Psoas muscle (tissue), 8 donors: ENCODE results near the gene P3R3URF. TPM values are rescaled to one million over a fixed set of nuclear protein-coding genes. Genes with fewer than 3 reads are reported as not detected.
"Not testable (repeated sequence)": the region's sequence is repeated elsewhere in the genome, so short reads cannot be mapped to it uniquely, and the experiment has no call there.

Source experiments
- ATAC-seq, 4 donors: fragments of 200-7000 bp; cut with Tn5 transposase; one replicate each; pipeline ENCODE4 v1.9.1; 2020; ENCODE audit warnings: moderate library complexity in 3 of 4, mild to moderate bottlenecking in 2 of 4
- DNase-seq, 2 donors: peaks; one replicate each; pipeline ENCODE4 v3.0.0-alpha.2; 2020
- H3K27ac ChIP-seq: fragments of 200-600 bp; one replicate; pipeline ENCODE4 v1.8.0; 2022
- H3K27me3 ChIP-seq, 3 donors: fragments of 200-600 bp in 1 of 3; one replicate each; pipeline versions ENCODE4 v1.6.1 to v1.8.0; 2013 to 2022; ENCODE audit warnings: low read length in 2 of 3, mild to moderate bottlenecking in 2 of 3, moderate library complexity in 1 of 3; ENCODE audit not compliant: insufficient read depth in 3 of 3
- H3K36me3 ChIP-seq, 2 donors: fragments of 200-600 bp in 1 of 2; one replicate each; pipeline versions ENCODE4 v1.6.1 to v1.8.0; 2013 to 2022; ENCODE audit warnings: low read depth in 1 of 2, mild to moderate bottlenecking in 1 of 2, moderate library complexity in 1 of 2; ENCODE audit not compliant: insufficient read depth in 1 of 2
- H3K4me1 ChIP-seq: fragments of 200-600 bp; one replicate; pipeline ENCODE4 v1.8.0; 2022
- H3K4me3 ChIP-seq: fragments of 200-600 bp; one replicate; pipeline ENCODE4 v1.8.0; 2022; ENCODE audit warnings: mild to moderate bottlenecking
- H3K9me3 ChIP-seq: fragments of 200-600 bp; one replicate; pipeline ENCODE4 v1.8.0; 2022
- WGBS, 3 donors: extraction: QIAGEN DNeasy Blood & Tissue Kit; methylation state at CpG; one replicate each; pipeline versions ENCODE4 v1.1.6 to v1.1.7; 2013; 5-methylcytosine and 5-hydroxymethylcytosine counted together
- intact Hi-C, 2 donors: fragments of 100-400 bp; cut with DNase I; formaldehyde crosslinking; loops; one replicate each; pipeline versions ENCODE4 v1.11.0 to v1.14.2; 2022
- long read RNA-seq, 2 donors: library from polyadenylated mRNA; unstranded; transcript quantifications; one replicate each; pipeline ENCODE4 v2.0.0, GENCODE V29; 2021
- polyA plus RNA-seq, 3 donors: library from polyadenylated mRNA; stranded (reverse); fragments of 200-250 nt; gene quantifications; one replicate each; pipeline ENCODE4 v1.2.3, GENCODE V29; 2013
- total RNA-seq, 4 donors: library from RNA; stranded (reverse); fragmentation: NEBNext Ultra II Directional in 2 of 4; extraction: Animal tissue kit (Norgen Biotek cat#: 25700) in 2 of 4; gene quantifications; one replicate each; pipeline versions ENCODE4 v1.2.1 to v1.2.4, GENCODE V29; 2021 to 2023
- TF ChIP-seq, protein P1 (sequence below): fragments of 200-600 bp; IDR thresholded peaks from one replicate; pipeline ENCODE4 v1.8.0; 2022; ENCODE audit warnings: antibody characterized with exemption
- donor health status: healthy with polysubstance abuse.
- donor health status: DM: no; HTN: no; CAD: no; lungs with moderate emphysema.
- donor health status: Bipolar disorder and iron deficiency.
- donor health status: healthy.
- donor health status: DM: yes; HTN: yes; CAD: no.
- donor health status: DM: no; HTN: no; CAD: no.
- donor health status: DM: no; HTN: no; CAD: no.
- donor health status: DM: yes; HTN: yes; CAD: no.

P3R3URF gene
- total RNA-seq = not detected
- polyA plus RNA-seq = not detected
- long read RNA-seq, donor 1 = 0 reads
- long read RNA-seq, donor 2 = 0 reads

DNA sequence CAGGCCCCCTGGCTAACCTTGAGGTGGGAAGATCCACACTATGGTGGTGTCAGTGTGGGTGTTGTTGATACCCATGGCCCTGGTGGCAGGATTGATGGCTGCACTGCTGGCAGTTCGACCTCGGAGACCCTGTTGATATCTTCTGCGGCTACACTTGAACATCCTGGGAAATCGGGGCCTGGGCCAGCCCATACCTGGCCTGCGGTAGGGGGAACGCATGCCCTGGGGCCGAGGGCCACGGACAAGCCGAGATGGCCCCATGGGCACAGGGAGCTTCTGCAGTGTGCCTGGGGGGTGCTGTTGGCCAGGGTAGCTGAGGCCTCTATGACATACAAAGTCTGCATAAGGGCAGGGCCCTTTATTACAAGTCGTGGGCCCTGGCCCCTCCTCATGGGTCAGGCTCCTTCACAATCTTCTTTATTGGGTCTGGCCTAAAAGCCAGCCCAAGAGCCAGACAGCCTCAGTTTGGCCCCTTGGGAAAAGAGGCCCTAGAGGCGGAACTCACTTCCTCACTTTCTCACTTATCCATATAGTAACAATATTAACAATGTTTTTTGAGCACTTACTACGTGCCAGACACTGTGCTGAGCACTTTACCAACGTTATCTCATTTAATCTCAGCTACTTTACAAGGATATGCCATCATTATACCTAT, at the start of gene P3R3URF:
Gene P3R3URF (minus strand): TSS at position 278 of the 655 bp plus-strand sequence. CDS start 17 bp downstream, at position 261.
- Histone ChIP-seq H3K36me3 (no peaks in the 10 kb centered on the region), H3K27me3 (no peaks in the 10 kb centered on the region), H3K4me1 (peaks cover 40% of the 10 kb centered on the region), H3K4me3 (no peak within 1 kb of the TSS), H3K27ac (peak within 1 kb of the TSS; percentile 47), H3K9me3 (no peaks in the 10 kb centered on the region)
- ATAC-seq (no peak), DNase-seq (no peak)
- intact Hi-C loops = no loop called here
- TF ChIP-seq, protein P1, sequence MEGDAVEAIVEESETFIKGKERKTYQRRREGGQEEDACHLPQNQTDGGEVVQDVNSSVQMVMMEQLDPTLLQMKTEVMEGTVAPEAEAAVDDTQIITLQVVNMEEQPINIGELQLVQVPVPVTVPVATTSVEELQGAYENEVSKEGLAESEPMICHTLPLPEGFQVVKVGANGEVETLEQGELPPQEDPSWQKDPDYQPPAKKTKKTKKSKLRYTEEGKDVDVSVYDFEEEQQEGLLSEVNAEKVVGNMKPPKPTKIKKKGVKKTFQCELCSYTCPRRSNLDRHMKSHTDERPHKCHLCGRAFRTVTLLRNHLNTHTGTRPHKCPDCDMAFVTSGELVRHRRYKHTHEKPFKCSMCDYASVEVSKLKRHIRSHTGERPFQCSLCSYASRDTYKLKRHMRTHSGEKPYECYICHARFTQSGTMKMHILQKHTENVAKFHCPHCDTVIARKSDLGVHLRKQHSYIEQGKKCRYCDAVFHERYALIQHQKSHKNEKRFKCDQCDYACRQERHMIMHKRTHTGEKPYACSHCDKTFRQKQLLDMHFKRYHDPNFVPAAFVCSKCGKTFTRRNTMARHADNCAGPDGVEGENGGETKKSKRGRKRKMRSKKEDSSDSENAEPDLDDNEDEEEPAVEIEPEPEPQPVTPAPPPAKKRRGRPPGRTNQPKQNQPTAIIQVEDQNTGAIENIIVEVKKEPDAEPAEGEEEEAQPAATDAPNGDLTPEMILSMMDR = no peak
- 86 to 90% (median 89%) methylated on average over 13 of the region's 13 CpGs for WGBS, 3 donors

DNA sequence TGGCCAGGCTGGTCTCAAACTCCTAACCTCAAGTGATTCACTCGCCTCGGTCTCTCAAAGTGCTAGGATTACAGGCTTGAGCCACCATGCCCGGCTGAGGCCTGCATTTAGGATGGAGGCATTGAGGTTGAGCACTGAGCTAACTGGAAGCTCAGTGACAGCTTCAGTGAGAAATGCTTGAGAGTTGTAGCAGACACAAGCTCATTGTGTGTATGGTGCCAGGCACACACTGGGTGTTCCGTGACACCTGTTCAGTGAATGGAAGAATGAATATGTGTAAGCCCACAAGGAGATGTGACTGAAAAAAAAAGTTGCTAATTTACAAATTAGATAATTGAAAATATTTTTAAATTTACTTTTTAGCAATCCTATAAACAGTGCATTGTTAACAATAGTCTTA, 48.7 kb upstream of the P3R3URF start:
- no peak for DNase-seq

DNA sequence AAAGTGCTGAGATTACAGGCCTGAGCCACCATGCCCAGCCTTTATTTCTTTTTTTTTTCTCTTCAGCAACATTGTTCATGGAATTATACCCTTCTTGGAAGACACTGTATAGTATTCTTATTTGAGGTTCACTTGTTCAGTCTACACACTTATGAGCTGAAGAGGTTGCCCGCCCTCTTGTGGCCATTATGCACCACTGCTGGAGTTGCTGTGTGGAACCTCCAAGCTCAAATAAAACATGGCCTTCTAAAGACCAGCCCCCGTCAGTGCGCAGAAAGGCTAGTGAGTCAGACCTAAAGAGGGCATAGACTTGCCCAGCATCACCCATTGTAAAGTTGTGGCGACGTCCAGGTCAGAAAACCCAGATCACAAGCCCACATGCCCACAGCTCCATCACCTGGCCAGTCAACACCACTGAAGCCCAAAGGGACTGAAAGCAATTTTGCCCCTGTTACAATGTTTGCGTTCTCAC, 47.2 kb upstream of the P3R3URF start:
- TF ChIP-seq, protein P1 = peak; percentile 90
- Histone ChIP-seq H3K4me3 (no peak overlapping the region), H3K4me1 (peaks cover 4% of the 10 kb centered on the region), H3K27me3 (no peaks in the 10 kb centered on the region), H3K36me3 (no peaks in the 10 kb centered on the region), H3K9me3 (no peaks in the 10 kb centered on the region), H3K27ac (no peak overlapping the region)
- intact Hi-C loops = loop anchor here (1.0 to 5.0 kb wide), 3 partner anchors 41 to 186 kb away; no protein-coding TSS in a partner anchor
- WGBS, 3 donors = 9 to 15% (median 12%) methylated on average over 6 of the region's 6 CpGs
- ATAC-seq (peak; percentile 90 to 98 (median 94)), DNase-seq (peak; percentile 56 to 75)

More for the DNA sequence above, 48.7 kb upstream of the P3R3URF start:
- no peak overlapping the region for H3K4me3 ChIP-seq
- H3K27ac ChIP-seq = no peak overlapping the region
- 67 to 79% (median 67%) methylated on average over 4 of the region's 4 CpGs for WGBS, 3 donors
- no peak for ATAC-seq
- no peaks in the 10 kb centered on the region for H3K27me3 ChIP-seq
- H3K4me1 ChIP-seq = peaks cover 4% of the 10 kb centered on the region
- TF ChIP-seq, protein P1 = no peak
- H3K36me3 ChIP-seq = no peaks in the 10 kb centered on the region
- intact Hi-C loops = loop anchor here in 1 of 2 donors (5.0 kb wide), 1 partner anchor 188 kb away; no protein-coding TSS in a partner anchor
- no peaks in the 10 kb centered on the region for H3K9me3 ChIP-seq

DNA sequence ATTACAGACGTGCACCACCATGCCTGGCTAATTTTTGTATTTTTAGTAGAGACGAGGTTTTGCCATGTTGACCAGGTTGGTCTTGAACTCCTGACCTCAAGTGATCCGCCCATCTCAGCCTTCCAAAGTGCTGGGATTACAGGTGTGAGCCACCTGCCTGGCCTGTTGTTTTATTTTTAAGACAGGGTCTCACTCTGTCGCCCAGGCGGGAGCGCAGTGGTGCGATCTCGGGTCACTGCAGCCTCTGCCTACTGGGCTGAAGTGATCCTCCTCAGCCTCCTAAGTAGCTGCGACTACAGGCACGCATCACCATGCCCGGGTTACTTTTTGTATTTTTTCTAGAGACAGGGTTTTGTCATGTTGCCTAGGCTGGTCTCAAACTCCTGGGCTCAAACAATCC, 46.8 kb upstream of the P3R3URF start:
- H3K27me3 ChIP-seq, H3K36me3 ChIP-seq, H3K27ac ChIP-seq, H3K4me3 ChIP-seq, H3K9me3 ChIP-seq, DNase-seq, H3K4me1 ChIP-seq, ATAC-seq: not testable (repeated sequence)
- intact Hi-C loops = loop anchor here (1.0 to 5.0 kb wide), 3 partner anchors 40 to 186 kb away; no protein-coding TSS in a partner anchor
- 74 to 81% (median 76%) methylated on average over 11 of the region's 11 CpGs for WGBS, 3 donors

DNA sequence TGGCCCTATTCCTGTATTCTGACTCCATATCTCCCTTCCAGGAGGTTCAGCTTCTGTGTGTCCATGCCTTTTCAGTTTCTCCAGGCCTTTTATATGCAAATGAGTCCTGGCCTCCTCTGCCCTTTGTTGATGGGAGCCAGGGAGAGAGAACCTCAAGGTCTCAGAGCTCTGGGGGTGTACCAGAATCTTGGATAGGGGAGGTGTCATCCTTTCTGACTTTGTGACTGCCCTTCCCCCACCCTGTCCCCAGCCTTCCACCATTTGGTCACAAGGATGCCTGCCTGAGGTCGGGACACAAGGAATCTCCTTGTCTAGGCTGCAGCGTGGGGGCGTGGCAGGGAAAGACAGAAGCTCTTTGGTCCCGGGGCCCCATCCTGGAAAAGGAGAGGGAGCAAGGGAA, 45.5 kb upstream of the P3R3URF start:
- H3K36me3 ChIP-seq = no peaks in the 10 kb centered on the region
- TF ChIP-seq, protein P1 = no peak
- 48 to 60% (median 58%) methylated on average over 4 of the region's 4 CpGs for WGBS, 3 donors
- no peak for DNase-seq
- no peak overlapping the region for H3K4me3 ChIP-seq
- no peaks in the 10 kb centered on the region for H3K27me3 ChIP-seq
- no peak overlapping the region for H3K27ac ChIP-seq
- H3K9me3 ChIP-seq = no peaks in the 10 kb centered on the region
- ATAC-seq = no peak
- intact Hi-C loops = loop anchor here (2.0 to 5.0 kb wide), 2 partner anchors 39 to 184 kb away; no protein-coding TSS in a partner anchor
- H3K4me1 ChIP-seq = peaks cover 4% of the 10 kb centered on the region
